H1 (cell line): ENCODE results near the gene CFAP97D1. TPM values are rescaled to one million over a fixed set of nuclear protein-coding genes. Genes with fewer than 3 reads are reported as not detected.

ENCODE experiments used
- CTCF ChIA-PET: fragments of 300-600 bp; sonication (Branson Sonifier 250); formaldehyde crosslinking; loops from one replicate; lab custom pipeline; 2021; ENCODE audit not compliant: partially characterized antibody; lab: Charles Lee
- POLR2A ChIA-PET: fragments of 300-600 bp; sonication (Branson Sonifier 250); formaldehyde crosslinking; loops from one replicate; lab custom pipeline; 2021; ENCODE audit warnings: inconsistent platforms; ENCODE audit not compliant: partially characterized antibody; lab: Charles Lee
- DNase-seq, 2 experiments: peaks; one replicate each; pipeline versions ENCODE4 v3.0.0 to v3.0.0-alpha.2; 2010 to 2022; ENCODE audit warnings: low spot score in 2 of 2, low read depth in 1 of 2, mixed read lengths in 1 of 2
- FAIRE-seq: peaks from 2 replicates; lab custom pipeline; 2011; peaks lifted over from hg19 to GRCh38; lab: Jason Lieb, UNC
- H2AFZ ChIP-seq: 2 replicates; pipeline ENCODE4 v1.8.1; 2012; ENCODE audit warnings: low read length, inconsistent platforms
- H2AK5ac ChIP-seq: 2 replicates; pipeline ENCODE4 v1.6.1; 2013; ENCODE audit warnings: low read depth, low read length
- H2BK120ac ChIP-seq: replicated peaks from 2 replicates; pipeline ENCODE3; 2013; ENCODE audit warnings: low read depth, low read length, inconsistent platforms
- H2BK12ac ChIP-seq: 2 replicates; pipeline ENCODE4 v1.6.1; 2013; ENCODE audit warnings: low read depth, low read length
- H2BK15ac ChIP-seq: 2 replicates; pipeline ENCODE4 v1.6.1; 2013; ENCODE audit warnings: low read length
- H2BK20ac ChIP-seq: 2 replicates; pipeline ENCODE4 v1.6.1; 2013; ENCODE audit warnings: low read length
- H2BK5ac ChIP-seq: 2 replicates; pipeline ENCODE4 v1.6.1; 2013; ENCODE audit warnings: low read depth, low read length
- H3K14ac ChIP-seq: 2 replicates; pipeline ENCODE4 v1.6.1; 2013; ENCODE audit warnings: inconsistent platforms; ENCODE audit not compliant: insufficient read length
- H3K18ac ChIP-seq: 2 replicates; pipeline ENCODE4 v1.6.1; 2013; ENCODE audit warnings: low read length; ENCODE audit errors: extremely low read depth
- H3K23ac ChIP-seq: 2 replicates; pipeline ENCODE4 v1.6.1; 2013; ENCODE audit warnings: inconsistent platforms; ENCODE audit not compliant: insufficient read length
- H3K23me2 ChIP-seq: 2 replicates; pipeline ENCODE4 v1.6.1; 2013; ENCODE audit warnings: low read depth, low read length
- H3K27ac ChIP-seq: 2 replicates; pipeline ENCODE4 v1.6.1; 2011; ENCODE audit warnings: low read depth, low read length, inconsistent platforms
- H3K27me3 ChIP-seq, 4 experiments: replicated peaks in 1 of 4; 1 replicate in 1 of 4; 2 replicates in 3 of 4; pipeline versions ENCODE4 v1.6.1 to v1.8.1; 2011 to 2013; ENCODE audit warnings: low read length in 3 of 4, mild to moderate bottlenecking in 3 of 4, inconsistent platforms in 2 of 4, mixed read lengths in 2 of 4, moderate library complexity in 1 of 4; ENCODE audit not compliant: control insufficient read depth in 3 of 4, insufficient read depth in 3 of 4; ENCODE audit errors: extremely low read depth in 1 of 4
- H3K36me3 ChIP-seq, 4 experiments: 2 replicates each; pipeline versions ENCODE4 v1.6.1 to v1.8.1; 2011 to 2013; ENCODE audit warnings: mild to moderate bottlenecking in 4 of 4, low read length in 3 of 4, moderate library complexity in 2 of 4, control low read depth in 1 of 4, inconsistent platforms in 1 of 4; ENCODE audit not compliant: insufficient read depth in 4 of 4, control insufficient read depth in 2 of 4
- H3K4ac ChIP-seq: replicated peaks from 2 replicates; pipeline ENCODE3; 2013; ENCODE audit warnings: low read length, low read depth, mixed read lengths, inconsistent platforms; ENCODE audit not compliant: insufficient read length
- H3K4me1 ChIP-seq, 4 experiments: replicated peaks in 1 of 4; 1 replicate in 1 of 4; 2 replicates in 3 of 4; pipeline versions ENCODE4 v1.6.1 to v1.8.1; 2011 to 2013; ENCODE audit warnings: low read length in 3 of 4, inconsistent platforms in 2 of 4, mixed read lengths in 1 of 4; ENCODE audit not compliant: insufficient read depth in 4 of 4, control insufficient read depth in 3 of 4
- H3K4me2 ChIP-seq, 2 experiments: 2 replicates each; pipeline versions ENCODE4 v1.6.1 to v1.8.1; 2011 to 2013; ENCODE audit warnings: low read depth in 2 of 2, low read length in 2 of 2, control low read depth in 1 of 2, inconsistent platforms in 1 of 2, mild to moderate bottlenecking in 1 of 2; ENCODE audit not compliant: insufficient read depth in 1 of 2
- H3K4me3 ChIP-seq, 4 experiments: fragments of 200-600, 300-600 bp in 1 of 4; sonication (generic), shearing (Covaris generic), sonication (Bioruptor Twin) in 1 of 4; 2 replicates each; pipeline versions ENCODE4 v1.5.1 to v1.8.1; 2011 to 2016; ENCODE audit warnings: low read length in 4 of 4, low read depth in 3 of 4, control low read depth in 2 of 4, inconsistent platforms in 2 of 4, mild to moderate bottlenecking in 2 of 4, mixed read lengths in 1 of 4, moderate library complexity in 1 of 4; ENCODE audit not compliant: insufficient read depth in 2 of 4; ENCODE audit errors: extremely low read depth in 1 of 4
- H3K56ac ChIP-seq: replicated peaks from 2 replicates; pipeline ENCODE3; 2013; ENCODE audit warnings: low read depth, mild to moderate bottlenecking, mixed read lengths, low read length, inconsistent platforms; ENCODE audit not compliant: insufficient read length
- H3K79me1 ChIP-seq: 2 replicates; pipeline ENCODE4 v1.6.1; 2013; ENCODE audit warnings: low read depth, low read length, control low read depth
- H3K79me2 ChIP-seq, 2 experiments: 2 replicates each; pipeline versions ENCODE4 v1.6.1 to v1.8.1; 2012 to 2013; ENCODE audit warnings: low read length in 2 of 2, mild to moderate bottlenecking in 2 of 2, inconsistent platforms in 1 of 2; ENCODE audit not compliant: insufficient read depth in 2 of 2, control insufficient read depth in 1 of 2
- H3K9ac ChIP-seq, 4 experiments: replicated peaks in 1 of 4; 1 replicate in 1 of 4; 2 replicates in 3 of 4; pipeline versions ENCODE4 v1.6.1 to v1.8.1; 2011 to 2013; ENCODE audit warnings: low read depth in 3 of 4, low read length in 3 of 4, control low read depth in 2 of 4, mild to moderate bottlenecking in 2 of 4, moderate library complexity in 2 of 4, inconsistent platforms in 1 of 4; ENCODE audit errors: extremely low read depth in 1 of 4
- H3K9me3 ChIP-seq, 2 experiments: 2 replicates each; pipeline versions ENCODE4 v1.6.1 to v1.8.1; 2012 to 2013; ENCODE audit warnings: mild to moderate bottlenecking in 2 of 2, moderate library complexity in 2 of 2, control low read depth in 1 of 2, inconsistent platforms in 1 of 2, low read depth in 1 of 2, low read length in 1 of 2, mixed read lengths in 1 of 2; ENCODE audit not compliant: insufficient read depth in 2 of 2
- H4K20me1 ChIP-seq, 2 experiments: replicated peaks in 1 of 2; 2 replicates each; pipeline versions ENCODE3 to v1.8.1; 2011 to 2013; ENCODE audit warnings: inconsistent platforms in 2 of 2, low read length in 2 of 2, mild to moderate bottlenecking in 1 of 2; ENCODE audit not compliant: insufficient read depth in 2 of 2, control insufficient read depth in 1 of 2
- H4K5ac ChIP-seq: 2 replicates; pipeline ENCODE4 v1.6.1; 2013; ENCODE audit warnings: low read length, low read depth, mixed read lengths, inconsistent platforms; ENCODE audit not compliant: insufficient read length
- H4K8ac ChIP-seq: 2 replicates; pipeline ENCODE4 v1.8.0; 2013; ENCODE audit warnings: mild to moderate bottlenecking, moderate library complexity, low read length, inconsistent platforms; ENCODE audit not compliant: insufficient read depth; ENCODE audit errors: extremely low read depth
- H4K91ac ChIP-seq: replicated peaks from 2 replicates; pipeline ENCODE3; 2013; ENCODE audit warnings: low read length, mixed read lengths, inconsistent platforms; ENCODE audit not compliant: insufficient read length
- ATF2 ChIP-seq: IDR thresholded peaks from 2 replicates; pipeline ENCODE4 v1.6.1; 2012; ENCODE audit warnings: low read length, inconsistent platforms
- BACH1 ChIP-seq: IDR thresholded peaks from 2 replicates; pipeline ENCODE4 v1.6.1; 2012; ENCODE audit warnings: low read length, improper control_type of control experiment
- JUND ChIP-seq: IDR thresholded peaks from 2 replicates; pipeline ENCODE4 v1.6.1; 2011; ENCODE audit warnings: mild to moderate bottlenecking, improper control_type of control experiment, low read length
- POU5F1 ChIP-seq: IDR thresholded peaks from 2 replicates; pipeline ENCODE4 v1.6.1; 2011; ENCODE audit warnings: low read depth, mild to moderate bottlenecking, low read length, moderate library complexity
- SUZ12 ChIP-seq: fragments of 200-600 bp; sonication (generic); IDR thresholded peaks from 2 replicates; pipeline ENCODE4 v1.6.1; 2012; ENCODE audit warnings: mild to moderate bottlenecking, inconsistent platforms, low read length, moderate library complexity, mixed read lengths
- TAF1 ChIP-seq: IDR thresholded peaks from 2 replicates; pipeline ENCODE4 v1.6.1; 2011; ENCODE audit warnings: mild to moderate bottlenecking, low read depth, low read length
- WGBS, 2 experiments: shearing (Covaris generic) in 1 of 2; methylation state at CpG; one replicate each; pipeline versions ENCODE4 v1.1.6 to v1.1.7; 2013 to 2015; ENCODE audit warnings: low lambda C conversion rate in 2 of 2, mixed read lengths in 2 of 2, inconsistent platforms in 1 of 2, low coverage in 1 of 2, missing lambda C conversion rate in 1 of 2; ENCODE audit not compliant: insufficient replicate concordance in 2 of 2, insufficient coverage in 1 of 2, insufficient read length in 1 of 2; ENCODE audit errors: extremely low coverage in 1 of 2, missing lambda C conversion rate in 1 of 2; 5-methylcytosine and 5-hydroxymethylcytosine counted together
- polyA plus RNA-seq, 7 experiments: library from polyadenylated mRNA; depleted of rRNA in 3 of 7; stranded (reverse) in 5 of 7; unstranded in 2 of 7; fragments of >200 nt in 5 of 7; fragments of 200-250 nt in 2 of 7; gene quantifications; 1 replicate in 5 of 7; 2 replicates in 1 of 7; 4 replicates in 1 of 7; pipeline versions ENCODE4 v1.2.1 to v1.2.3, GENCODE V29; 2011 to 2013; ENCODE audit warnings: missing spikeins in 2 of 7, mixed read lengths in 2 of 7
- total RNA-seq: library from RNA; stranded (reverse); fragmentation: NEBNext Ultra II Directional; extraction: Animal tissue kit (Norgen Biotek cat#: 25700); gene quantifications from 2 replicates; pipeline ENCODE4 v1.2.1, GENCODE V29; 2021

CFAP97D1 gene
- total and polyA plus RNA-seq, 2 of the 8 experiments (the other 6 are each of a cell fraction or from before 2014, with no cell fraction given): 0.02 to 0.07 TPM

GRCh38 chr17:43737722-43738121 is 42.5 kb upstream of the CFAP97D1 start:
- H3K56ac ChIP-seq: no peak overlapping the region
- no peak overlapping the region for H4K8ac ChIP-seq
- no peaks in the 10 kb centered on the region for H3K27me3 ChIP-seq
- H3K4ac ChIP-seq: no peak overlapping the region
- H3K79me2 ChIP-seq: no peaks in the 10 kb centered on the region
- 85% methylated on average over 2 of the region's 2 CpGs; no CpG with 5 or more reads in 1 of the 2 experiments for WGBS, 2 experiments
- no peak overlapping the region for H2BK12ac ChIP-seq
- no peak overlapping the region for H3K4me2 ChIP-seq
- no peak overlapping the region for H2BK120ac ChIP-seq
- POLR2A ChIA-PET: interaction anchor here (1.5 to 1.8 kb wide), 2 partner anchors 9 to 13 kb away, joined by 3 to 5 read pairs; no protein-coding TSS in a partner anchor
- peaks cover 14 to 15% of the 10 kb centered on the region in 2 experiments; a peak in 3 of 4 replicates for H3K9me3 ChIP-seq
- H3K4me3 ChIP-seq: no peak overlapping the region
- CTCF ChIA-PET: interaction anchor here (1.0 to 2.5 kb wide), 7 partner anchors 18 to 142 kb away, joined by 3 to 19 read pairs (median 6); no protein-coding TSS in a partner anchor
- no peak overlapping the region for H2BK15ac ChIP-seq
- H4K5ac ChIP-seq: no peak overlapping the region
- TF ChIP-seq SUZ12 (no peak), BACH1 (no peak), ATF2 (no peak), JUND (no peak), POU5F1 (no peak), TAF1 (no peak)
- H3K36me3 ChIP-seq: no peaks in the 10 kb centered on the region
- H3K4me1 ChIP-seq: peaks cover 0 to 8% (median 2%) of the 10 kb centered on the region in 4 experiments; a peak in 3 of 7 replicates
- no peak overlapping the region for H3K23ac ChIP-seq
- FAIRE-seq (no peak), DNase-seq (no peak)
- no peaks in the 10 kb centered on the region for H3K23me2 ChIP-seq
- no peak overlapping the region for H3K27ac ChIP-seq
- H3K14ac ChIP-seq: no peak overlapping the region
- 0 out of 2 replicates have a peak overlapping the region, but pooled peaks have one; percentile 39 for H2AK5ac ChIP-seq
- no peak overlapping the region for H3K18ac ChIP-seq
- no peak overlapping the region for H2BK20ac ChIP-seq
- no peak overlapping the region for H3K9ac ChIP-seq
- H4K20me1 ChIP-seq: no peaks in the 10 kb centered on the region
- H3K79me1 ChIP-seq: no peaks in the 10 kb centered on the region
- H2BK5ac ChIP-seq: no peak overlapping the region
- no peak overlapping the region for H4K91ac ChIP-seq
- no peak overlapping the region for H2AFZ ChIP-seq
